Measurements from ENCODE around the gene CHST13.

CHST13 gene

DNA sequence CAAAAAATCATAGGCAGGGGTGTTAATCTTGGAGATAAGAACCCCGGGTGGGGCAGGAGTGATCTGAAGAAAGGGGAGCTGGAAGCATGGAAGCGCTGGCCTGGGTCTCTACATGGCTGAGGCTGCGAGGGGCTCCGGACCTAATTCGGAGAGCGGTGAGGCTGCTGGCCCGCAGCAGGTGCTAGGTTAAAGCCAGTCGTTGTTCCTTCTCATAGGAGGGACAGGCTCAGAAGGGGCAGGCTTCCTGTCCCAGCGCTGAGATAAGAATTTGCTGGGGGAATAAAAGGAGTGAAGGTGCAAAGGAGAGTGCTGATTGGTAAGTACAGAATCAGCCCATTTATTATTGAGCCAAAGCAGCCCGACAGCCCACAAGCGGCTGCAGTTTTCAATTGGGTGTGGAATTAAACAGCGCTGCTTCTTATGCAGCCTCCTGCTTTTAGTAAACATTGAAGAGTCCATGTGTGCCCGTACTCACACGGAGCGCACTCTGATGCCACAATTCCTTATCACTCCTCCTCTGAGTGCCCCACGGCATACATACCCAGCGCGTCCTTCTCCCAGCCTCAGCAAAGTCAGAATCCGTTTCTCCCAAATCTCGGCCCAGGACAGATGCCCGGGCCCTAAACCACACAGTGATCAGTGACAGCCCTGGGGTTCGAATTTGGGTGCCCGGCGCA lies 17.1 kb downstream of the CHST13 start:
- DNase-seq (ENCODE audit: low spot score): no peak

DNA sequence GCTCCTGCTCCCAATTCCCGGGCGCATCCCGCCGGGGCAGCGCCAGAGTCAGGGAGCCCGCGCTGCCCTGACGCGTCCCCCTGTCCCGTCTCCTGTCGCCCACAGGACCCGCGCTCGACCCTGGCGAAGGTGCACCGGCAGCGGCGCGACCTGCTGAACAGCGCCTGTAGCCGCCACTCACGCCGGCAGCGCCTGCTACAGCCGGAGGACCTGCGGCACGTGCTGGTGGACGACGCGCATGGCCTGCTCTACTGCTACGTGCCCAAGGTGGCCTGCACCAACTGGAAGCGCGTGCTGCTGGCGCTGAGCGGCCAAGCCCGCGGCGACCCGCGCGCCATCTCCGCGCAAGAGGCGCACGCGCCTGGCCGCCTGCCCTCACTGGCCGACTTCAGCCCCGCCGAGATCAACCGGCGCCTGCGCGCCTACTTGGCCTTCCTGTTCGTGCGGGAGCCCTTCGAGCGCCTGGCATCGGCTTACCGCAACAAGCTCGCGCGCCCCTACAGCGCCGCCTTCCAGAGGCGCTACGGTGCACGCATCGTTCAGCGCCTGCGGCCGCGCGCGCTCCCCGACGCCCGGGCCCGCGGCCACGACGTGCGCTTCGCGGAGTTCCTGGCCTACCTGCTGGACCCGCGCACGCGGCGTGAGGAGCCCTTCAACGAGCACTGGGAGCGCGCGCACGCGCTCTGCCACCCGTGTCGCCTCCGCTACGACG lies 17.8 kb downstream of the CHST13 start:
- no peak for DNase-seq (ENCODE audit: low spot score)

DNA sequence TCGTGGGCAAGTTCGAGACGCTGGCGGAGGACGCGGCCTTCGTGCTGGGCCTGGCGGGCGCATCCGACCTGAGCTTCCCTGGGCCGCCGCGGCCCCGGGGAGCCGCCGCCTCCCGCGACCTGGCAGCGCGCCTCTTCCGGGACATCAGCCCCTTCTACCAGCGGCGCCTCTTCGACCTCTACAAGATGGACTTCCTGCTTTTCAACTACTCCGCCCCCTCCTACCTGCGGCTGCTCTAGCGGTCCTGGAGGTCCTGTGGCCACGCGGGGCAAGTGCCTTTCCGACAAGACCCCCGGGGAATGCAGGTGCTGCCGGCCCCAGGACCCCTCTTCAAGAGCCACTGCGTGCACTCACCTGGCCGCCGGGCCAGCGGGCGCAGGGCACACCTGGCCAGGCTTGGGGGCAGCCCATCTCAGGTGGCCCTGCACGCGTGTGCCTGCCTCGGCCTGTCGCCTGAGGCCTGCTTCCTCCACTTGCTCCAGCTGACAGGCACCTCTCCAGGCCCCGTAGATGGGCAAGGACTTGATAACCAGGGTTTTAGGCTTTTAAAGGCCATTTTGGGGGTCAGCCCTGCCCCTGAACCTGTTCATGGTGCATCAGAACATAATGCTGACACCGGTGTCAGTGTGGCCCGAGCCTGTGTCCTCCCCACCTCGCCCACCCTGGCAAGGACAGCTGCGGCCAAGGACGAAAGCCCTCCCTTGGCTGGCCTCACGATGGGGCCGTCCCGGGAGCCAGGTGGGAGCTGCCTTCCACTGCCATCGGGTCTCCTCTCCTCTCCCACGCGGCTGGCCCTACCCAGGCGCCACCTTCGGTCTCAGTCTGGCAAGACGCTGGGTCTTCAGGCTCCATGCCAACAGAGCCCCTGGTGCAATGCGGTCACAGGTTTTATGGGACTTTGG lies 18.6 kb downstream of the CHST13 start:
- no peak for DNase-seq (ENCODE audit: low spot score)

GRCh38 chr3:126543457-126544061 lies 19.6 kb downstream of the CHST13 start:
- DNase-seq (ENCODE audit: low spot score): no peak

- no peak for DNase-seq (ENCODE audit: low spot score)
Measured at GRCh38 chr3:126544596-126545281, 20.8 kb downstream of the CHST13 start.

GRCh38 chr3:126545544-126545943 lies 21.6 kb downstream of the CHST13 start:
- no peak for DNase-seq (ENCODE audit: low spot score)

GRCh38 chr3:126546013-126546412 lies 22.1 kb downstream of the CHST13 start:
- no peak for DNase-seq (ENCODE audit: low spot score)

DNA sequence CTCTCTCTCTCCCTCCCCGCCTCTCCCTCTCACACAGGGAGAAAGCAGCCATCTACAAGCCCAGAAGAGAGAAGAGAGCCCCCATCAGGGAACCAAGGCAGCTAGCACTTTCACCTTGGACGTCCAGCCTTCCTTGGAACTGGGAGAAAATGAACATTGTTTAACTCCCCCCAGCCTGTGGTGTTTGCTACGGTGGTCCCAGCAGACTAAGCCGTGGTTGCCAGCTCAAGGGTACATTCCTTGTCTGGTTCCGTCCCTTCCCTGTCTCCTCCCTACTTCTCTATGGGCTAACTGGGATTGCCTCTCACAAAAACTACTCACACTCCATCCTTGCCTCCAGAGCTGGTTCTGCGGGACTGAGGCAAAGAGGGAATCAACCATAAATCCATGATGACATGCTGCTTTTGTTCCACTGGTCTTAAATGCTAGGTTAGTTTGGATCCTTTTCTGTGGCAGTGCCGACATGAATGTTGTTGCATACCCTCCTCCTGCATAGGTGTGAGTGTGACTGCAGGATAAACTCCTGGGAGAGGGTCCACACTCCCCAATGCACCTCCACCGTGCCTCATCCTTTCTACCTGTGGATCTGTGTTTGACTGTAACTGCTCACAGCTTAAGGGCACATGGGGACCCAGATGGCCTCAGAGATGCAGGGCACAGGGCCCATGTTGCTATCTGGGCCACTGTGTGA lies 22.7 kb downstream of the CHST13 start:
- no peak for DNase-seq (ENCODE audit: low spot score)

- DNase-seq (ENCODE audit: low spot score): no peak
Measured at GRCh38 chr3:126547721-126548120, 23.8 kb downstream of the CHST13 start.

- no peak for DNase-seq (ENCODE audit: low spot score)
Measured at GRCh38 chr3:126548556-126549466, 24.9 kb downstream of the CHST13 start.

- no peak for DNase-seq (ENCODE audit: low spot score)
Measured at GRCh38 chr3:126549861-126550487, 26.0 kb downstream of the CHST13 start.

GRCh38 chr3:126550488-126551051 lies 26.6 kb downstream of the CHST13 start:
- DNase-seq (ENCODE audit: low spot score): no peak

- DNase-seq (ENCODE audit: low spot score): no peak
Measured at GRCh38 chr3:126551121-126551838, 27.3 kb downstream of the CHST13 start.

GRCh38 chr3:126551839-126552687 lies 28.1 kb downstream of the CHST13 start:
- no peak for DNase-seq (ENCODE audit: low spot score)

DNA sequence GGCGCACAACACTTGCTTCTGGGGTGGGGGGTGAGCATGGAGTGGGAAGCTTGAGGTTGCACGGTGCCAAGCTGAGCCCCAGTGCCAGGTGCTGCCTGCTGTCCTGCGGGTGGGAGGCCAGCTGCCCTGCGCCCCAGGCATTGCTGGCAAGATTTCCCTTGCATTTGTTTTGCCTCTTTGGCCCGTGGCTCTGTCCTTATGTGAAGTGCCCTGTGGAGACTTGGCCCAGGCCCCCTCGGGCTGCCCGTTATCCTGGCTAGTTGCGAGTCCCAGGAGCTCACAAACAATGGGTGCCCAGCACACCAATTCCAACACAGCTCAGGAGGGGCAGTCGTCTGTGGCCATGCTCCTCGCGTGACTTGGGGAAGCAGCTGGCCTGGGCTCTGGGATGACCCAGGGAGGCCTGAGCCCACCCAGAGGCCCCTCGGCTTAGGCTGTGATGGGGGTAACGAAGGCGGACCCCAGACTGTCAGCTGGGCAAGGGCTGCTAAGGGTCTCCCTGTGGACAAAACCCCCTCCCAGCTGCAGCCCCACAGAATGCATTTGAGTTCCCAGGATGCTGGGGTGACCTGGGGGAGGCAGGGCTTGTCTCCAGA lies 28.8 kb downstream of the CHST13 start:
- no peak for DNase-seq (ENCODE audit: low spot score)

DNA sequence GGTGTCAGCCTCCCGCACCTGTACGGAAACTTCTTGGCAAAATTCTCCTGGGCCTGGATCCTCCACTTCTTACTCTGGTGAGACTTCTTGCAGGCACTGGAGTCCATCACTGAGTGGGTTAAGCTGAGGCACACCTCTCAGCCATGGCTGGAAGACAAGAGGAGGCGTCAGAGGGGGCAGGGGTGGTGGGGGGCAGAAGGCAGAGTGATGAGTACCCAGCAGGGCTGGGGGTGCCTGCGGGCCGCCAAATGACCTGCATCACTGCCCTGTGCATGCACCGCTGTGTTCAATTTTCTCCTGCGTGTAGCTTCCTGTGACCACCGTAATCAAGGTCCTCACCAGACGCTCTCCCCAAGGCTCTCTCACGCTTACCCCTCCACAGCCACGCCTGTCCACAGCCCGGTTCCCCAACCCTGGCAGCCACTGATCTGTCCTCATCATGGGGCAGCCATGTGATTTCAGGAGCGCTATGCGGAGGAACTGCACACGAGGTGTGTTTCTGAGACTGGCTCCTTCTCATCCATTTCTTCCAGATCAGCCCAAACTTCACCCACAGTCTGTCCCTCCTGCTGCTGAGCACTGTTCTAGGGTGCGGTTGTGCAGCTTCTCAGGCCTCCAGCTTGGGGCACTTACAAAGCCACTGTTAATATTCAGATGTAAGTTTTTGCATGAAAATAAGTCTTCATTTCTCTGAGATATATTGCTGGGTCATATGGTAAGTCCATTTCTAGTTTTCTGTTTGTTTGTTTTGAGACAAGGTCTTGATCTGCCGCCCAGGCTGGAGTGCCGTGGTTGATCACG lies 29.5 kb downstream of the CHST13 start:
- DNase-seq (ENCODE audit: low spot score): no peak
